Brain microvascular endothelial cell (primary cell): ENCODE measurements around the gene LDLRAD4.

Experiments
- DNase-seq: peaks from one replicate; pipeline ENCODE4 v3.0.0-alpha.2; 2020
- H3K27ac ChIP-seq: fragments of 250-450 bp; sonication (Bioruptor Pico); 2 replicates; pipeline ENCODE4 v1.5.1; 2020; ENCODE audit warnings: mild to moderate bottlenecking, moderate library complexity
- H3K27me3 ChIP-seq: fragments of 250-450 bp; sonication (Bioruptor Pico); replicated peaks from 2 replicates; pipeline ENCODE4 v1.5.1; 2020; ENCODE audit warnings: mild to moderate bottlenecking
- H3K36me3 ChIP-seq: fragments of 250-450 bp; sonication (Bioruptor Pico); replicated peaks from 2 replicates; pipeline ENCODE4 v1.5.1; 2020; ENCODE audit warnings: mild to moderate bottlenecking
- H3K4me3 ChIP-seq: 2 replicates; pipeline ENCODE4 v1.5.1; 2011; ENCODE audit warnings: low read depth, mild to moderate bottlenecking, control low read depth, low read length, moderate library complexity
- CTCF ChIP-seq: IDR thresholded peaks from 2 replicates; pipeline ENCODE4 v1.5.1; 2011; ENCODE audit warnings: low read depth, mild to moderate bottlenecking, moderate library complexity, low read length, control low read depth, inconsistent platforms; ENCODE audit errors: missing control alignments
- in situ Hi-C: cut with HindIII; loops from 2 replicates; pipeline ENCODE4 v1.10.0; 2017; ENCODE audit warnings: low sequenced_read_pairs, low pct_ligation_motif_present

Gene LDLRAD4

GRCh38 chr18:13218368-13218991 lies at the start of gene LDLRAD4:
Gene LDLRAD4, plus strand, starts transcription at chr18:13218760.
- in situ Hi-C loops, result no loop called here
- Histone ChIP-seq H3K36me3 (no peaks in the 10 kb centered on the region), H3K4me3 (peak within 1 kb of the TSS; percentile 9), H3K27me3 (peaks cover 62% of the 10 kb centered on the region), H3K27ac (no peak within 1 kb of the TSS)
- TF ChIP-seq CTCF, result no peak
- DNase-seq, result no peak

GRCh38 chr18:13173578-13174145 lies 44.9 kb upstream of the LDLRAD4 start:
- no peak overlapping the region for H3K27ac ChIP-seq
- H3K36me3 ChIP-seq, result no peaks in the 10 kb centered on the region
- no peak for TF ChIP-seq CTCF
- H3K4me3 ChIP-seq, result no peak overlapping the region
- in situ Hi-C loops, result no loop called here
- peaks cover 4% of the 10 kb centered on the region for H3K27me3 ChIP-seq
- no peak for DNase-seq

GRCh38 chr18:13175266-13175665 lies 43.3 kb upstream of the LDLRAD4 start:
- in situ Hi-C loops, result no loop called here
- no peaks in the 10 kb centered on the region for H3K27me3 ChIP-seq

GRCh38 chr18:13175754-13176210 lies 42.8 kb upstream of the LDLRAD4 start:
- no peak for TF ChIP-seq CTCF
- no peak for DNase-seq
- in situ Hi-C loops, result no loop called here

More at GRCh38 chr18:13175266-13175665, 43.3 kb upstream of the LDLRAD4 start:
- TF ChIP-seq CTCF, result no peak
- DNase-seq, result no peak
- Histone ChIP-seq H3K27ac (no peak overlapping the region), H3K4me3 (no peak overlapping the region), H3K36me3 (no peaks in the 10 kb centered on the region)

GRCh38 chr18:13176847-13177246 lies 41.7 kb upstream of the LDLRAD4 start:
- no peaks in the 10 kb centered on the region for H3K36me3 ChIP-seq
- in situ Hi-C loops, result no loop called here
- no peak for DNase-seq
- H3K27me3 ChIP-seq, result no peaks in the 10 kb centered on the region
- H3K27ac ChIP-seq, result no peak overlapping the region
- no peak for TF ChIP-seq CTCF
- H3K4me3 ChIP-seq, result no peak overlapping the region

More at GRCh38 chr18:13175754-13176210, 42.8 kb upstream of the LDLRAD4 start:
- Histone ChIP-seq H3K27ac (no peak overlapping the region), H3K4me3 (no peak overlapping the region), H3K36me3 (no peaks in the 10 kb centered on the region), H3K27me3 (no peaks in the 10 kb centered on the region)
